Muscle layer of duodenum (tissue), 2 donors: Measurements from ENCODE around the gene C2orf74.

Source experiments
- H3K27ac ChIP-seq: one replicate; pipeline ENCODE4 v1.7.0; 2013; ENCODE audit warnings: mild to moderate bottlenecking, low read length
- H3K27me3 ChIP-seq: one replicate; pipeline ENCODE4 v1.7.0; 2013; ENCODE audit warnings: low read depth, mild to moderate bottlenecking, control low read depth, low read length
- H3K36me3 ChIP-seq, 2 donors: one replicate each; pipeline ENCODE4 v1.7.0; 2013; ENCODE audit warnings: low read length in 2 of 2, control low read depth in 1 of 2, mild to moderate bottlenecking in 1 of 2; ENCODE audit not compliant: insufficient read depth in 2 of 2, control insufficient read depth in 1 of 2
- H3K4me1 ChIP-seq, 2 donors: one replicate each; pipeline ENCODE4 v1.7.0; 2013; ENCODE audit warnings: low read length in 2 of 2, mild to moderate bottlenecking in 2 of 2, control low read depth in 1 of 2, moderate library complexity in 1 of 2; ENCODE audit not compliant: insufficient read depth in 2 of 2, control insufficient read depth in 1 of 2
- H3K4me3 ChIP-seq, 2 donors: one replicate each; pipeline ENCODE4 v1.7.0; 2013; ENCODE audit warnings: low read length in 2 of 2, low read depth in 1 of 2, mild to moderate bottlenecking in 1 of 2
- H3K9me3 ChIP-seq, 2 donors: one replicate each; pipeline ENCODE4 v1.7.0; 2013; ENCODE audit warnings: low read length in 2 of 2, control low read depth in 1 of 2, mild to moderate bottlenecking in 1 of 2; ENCODE audit not compliant: control insufficient read depth in 1 of 2
- donor health status: healthy.

C2orf74 gene

DNA sequence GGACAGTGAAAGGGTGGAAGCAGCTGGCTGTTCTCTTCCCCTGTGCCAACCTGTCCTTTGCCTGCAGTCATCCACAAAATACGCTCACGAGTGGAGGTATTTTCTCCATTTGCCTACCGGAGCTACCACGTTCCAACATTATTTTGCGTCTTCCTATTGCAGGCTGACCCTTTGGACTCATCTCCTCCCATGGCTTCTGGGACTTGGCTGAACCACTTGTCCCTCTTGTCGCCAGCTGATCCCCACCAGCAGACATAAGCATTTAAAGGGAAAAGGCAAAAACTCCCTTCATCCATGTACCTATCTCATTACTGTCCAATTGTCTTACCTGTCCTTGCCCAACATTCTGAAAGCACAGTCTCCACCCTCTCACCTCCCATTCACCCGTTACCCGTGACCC is 13.0 kb downstream of the C2orf74 start:
- H3K4me3 ChIP-seq, result no peak overlapping the region
- peaks cover 0 to 5% of the 10 kb centered on the region in 2 donors for H3K36me3 ChIP-seq

DNA sequence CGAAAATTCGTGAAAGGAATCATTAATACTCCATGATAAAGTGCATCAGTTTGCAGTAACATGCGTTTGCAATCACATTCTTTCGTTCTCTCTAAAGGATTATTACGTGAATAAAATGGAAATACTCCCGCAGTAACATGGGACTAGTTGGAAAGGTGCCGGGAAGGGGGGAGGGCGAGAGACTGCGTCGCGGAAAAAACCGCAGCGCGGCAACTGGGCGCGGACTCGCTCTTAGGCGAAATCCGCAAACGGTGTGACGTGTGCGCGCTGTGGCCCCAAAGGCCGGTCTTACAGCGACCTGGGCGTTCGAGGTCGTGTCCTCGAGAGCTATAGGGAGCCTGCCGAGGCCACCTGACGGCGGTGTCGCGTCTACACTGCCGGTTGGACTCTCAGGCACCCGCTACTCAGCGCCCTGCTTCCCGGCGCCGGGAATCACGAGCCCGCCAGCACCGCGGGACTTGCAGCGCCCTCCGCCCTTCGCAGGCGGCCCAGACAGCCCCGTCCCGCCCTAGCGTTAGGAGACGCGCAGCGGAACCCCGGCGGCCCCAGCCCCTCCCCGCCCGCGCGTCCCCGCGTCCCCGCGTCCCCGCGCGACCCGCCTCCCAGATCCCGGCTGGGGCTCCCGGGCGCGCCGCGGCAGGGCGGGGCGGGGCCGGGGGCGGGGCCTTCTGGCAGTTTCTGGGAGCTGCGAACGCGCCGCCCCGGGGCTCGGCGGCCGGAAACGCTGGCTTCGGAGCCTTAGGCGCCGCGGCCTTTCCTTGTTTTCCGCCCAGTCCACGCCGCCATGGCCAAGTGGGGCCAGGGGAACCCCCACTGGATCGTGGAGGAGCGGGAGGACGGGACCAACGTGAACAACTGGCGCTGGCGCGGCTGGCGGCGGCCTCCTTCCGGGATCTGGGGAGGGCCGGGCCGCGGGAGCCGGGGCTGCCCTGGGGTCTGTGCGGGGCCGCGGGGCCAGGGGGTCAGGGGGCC is 15.1 kb downstream of the C2orf74 start:
- Histone ChIP-seq H3K9me3 (no peaks in the 10 kb centered on the region), H3K4me1 (peaks cover 32 to 39% of the 10 kb centered on the region in 2 donors), H3K27me3 (no peaks in the 10 kb centered on the region), H3K36me3 (peaks cover 6 to 11% of the 10 kb centered on the region in 2 donors), H3K27ac (peak overlapping the region; percentile 92), H3K4me3 (peak overlapping the region; percentile 75 to 80)

More for the DNA sequence above, 13.0 kb downstream of the C2orf74 start:
- Histone ChIP-seq H3K27me3 (no peaks in the 10 kb centered on the region), H3K27ac (no peak overlapping the region), H3K9me3 (no peaks in the 10 kb centered on the region), H3K4me1 (peaks cover 18 to 21% of the 10 kb centered on the region in 2 donors)

DNA sequence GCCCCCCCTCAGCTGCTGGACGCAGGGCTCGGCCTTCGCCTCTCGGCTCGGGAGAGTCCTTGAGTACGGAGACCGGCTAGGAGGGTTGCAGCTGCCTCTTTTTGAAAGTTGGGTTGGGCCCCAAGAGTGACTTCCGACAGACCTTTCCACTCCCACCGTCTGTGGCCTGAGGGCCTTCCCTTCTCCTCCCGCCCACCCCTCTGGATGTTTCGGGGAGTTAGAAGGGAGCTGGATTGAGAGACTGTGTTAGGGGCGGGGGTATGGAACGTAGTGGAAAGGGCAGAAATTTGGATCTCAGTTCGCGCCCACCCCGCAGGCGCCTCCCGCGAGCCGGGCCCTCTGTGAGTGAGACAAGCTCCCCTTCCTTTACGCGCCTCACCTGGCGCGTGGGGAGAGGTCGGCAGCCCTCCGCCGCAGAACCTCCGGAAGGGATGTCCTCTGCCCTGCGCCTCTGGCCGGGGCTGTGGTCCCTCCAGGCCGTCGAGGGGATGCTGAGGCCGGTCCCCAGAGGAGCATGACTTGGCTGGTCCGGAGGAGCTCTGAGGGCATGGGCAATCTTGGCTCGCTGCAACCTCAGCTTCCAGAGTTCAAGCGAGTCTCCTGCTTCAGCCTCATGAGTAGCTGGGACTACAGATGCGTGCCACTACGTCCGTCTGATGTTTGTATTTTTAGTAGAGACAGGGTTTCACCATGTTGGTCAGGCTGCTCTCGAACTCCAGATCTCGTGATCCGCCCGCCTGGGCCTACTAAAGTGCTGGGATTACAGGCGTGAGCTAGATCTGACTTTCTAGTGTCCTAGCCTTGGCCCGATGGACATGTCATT is 15.9 kb downstream of the C2orf74 start:
- H3K4me3 ChIP-seq, result peak overlapping the region; percentile 73 to 75
- no peaks in the 10 kb centered on the region for H3K9me3 ChIP-seq
- peaks cover 32 to 39% of the 10 kb centered on the region in 2 donors for H3K4me1 ChIP-seq
- no peaks in the 10 kb centered on the region for H3K27me3 ChIP-seq
- peaks cover 6 to 18% of the 10 kb centered on the region in 2 donors for H3K36me3 ChIP-seq
- H3K27ac ChIP-seq, result peak overlapping the region; percentile 92

DNA sequence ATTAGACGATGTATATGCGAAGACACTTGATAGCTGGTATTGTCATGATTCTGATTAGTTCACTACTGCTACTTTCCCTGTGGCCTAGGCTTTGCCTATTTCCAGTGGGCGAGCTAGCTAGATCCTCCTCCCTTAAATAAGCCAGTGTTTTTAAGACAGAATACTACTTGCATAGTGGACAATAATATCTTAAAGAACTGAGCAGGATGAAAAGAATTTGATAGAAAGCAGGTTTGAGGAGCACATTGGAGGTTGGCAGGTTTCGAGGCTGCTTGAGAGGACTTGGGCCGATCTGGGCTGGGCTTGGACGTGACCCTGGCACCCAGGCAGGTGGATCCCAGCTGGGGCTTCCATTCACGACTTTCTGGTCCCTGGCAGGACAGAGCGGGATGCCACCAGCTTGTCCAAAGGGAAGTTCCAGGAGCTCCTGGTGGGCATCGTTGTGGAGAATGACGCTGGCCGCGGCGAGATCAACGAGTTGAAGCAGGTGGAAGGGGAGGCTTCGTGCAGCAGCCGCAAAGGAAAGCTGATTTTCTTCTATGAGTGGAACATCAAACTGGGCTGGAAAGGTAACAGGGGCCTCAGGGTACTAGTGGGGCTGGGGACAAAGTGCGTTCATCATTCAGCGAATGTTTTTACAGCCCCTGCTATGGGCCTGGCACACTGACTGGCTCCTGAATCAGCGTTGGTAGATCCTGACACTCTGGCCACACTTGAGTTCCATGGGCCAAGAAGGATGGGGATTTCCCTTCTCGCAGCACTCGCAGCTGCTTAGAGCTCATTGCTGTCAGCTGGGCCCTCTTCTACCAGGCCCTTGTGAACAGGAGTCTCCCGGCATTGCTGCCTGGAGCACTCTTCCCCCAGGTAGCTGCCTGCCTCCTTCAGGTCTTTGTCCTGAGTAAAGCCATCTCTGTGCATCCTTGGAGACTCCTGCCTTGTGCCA is 16.9 kb downstream of the C2orf74 start:
- Histone ChIP-seq H3K27ac (peak overlapping the region; percentile 92), H3K4me1 (peaks cover 32 to 39% of the 10 kb centered on the region in 2 donors), H3K36me3 (peaks cover 15 to 27% of the 10 kb centered on the region in 2 donors), H3K27me3 (no peaks in the 10 kb centered on the region), H3K9me3 (no peaks in the 10 kb centered on the region), H3K4me3 (peak overlapping the region; percentile 73 to 75)

DNA sequence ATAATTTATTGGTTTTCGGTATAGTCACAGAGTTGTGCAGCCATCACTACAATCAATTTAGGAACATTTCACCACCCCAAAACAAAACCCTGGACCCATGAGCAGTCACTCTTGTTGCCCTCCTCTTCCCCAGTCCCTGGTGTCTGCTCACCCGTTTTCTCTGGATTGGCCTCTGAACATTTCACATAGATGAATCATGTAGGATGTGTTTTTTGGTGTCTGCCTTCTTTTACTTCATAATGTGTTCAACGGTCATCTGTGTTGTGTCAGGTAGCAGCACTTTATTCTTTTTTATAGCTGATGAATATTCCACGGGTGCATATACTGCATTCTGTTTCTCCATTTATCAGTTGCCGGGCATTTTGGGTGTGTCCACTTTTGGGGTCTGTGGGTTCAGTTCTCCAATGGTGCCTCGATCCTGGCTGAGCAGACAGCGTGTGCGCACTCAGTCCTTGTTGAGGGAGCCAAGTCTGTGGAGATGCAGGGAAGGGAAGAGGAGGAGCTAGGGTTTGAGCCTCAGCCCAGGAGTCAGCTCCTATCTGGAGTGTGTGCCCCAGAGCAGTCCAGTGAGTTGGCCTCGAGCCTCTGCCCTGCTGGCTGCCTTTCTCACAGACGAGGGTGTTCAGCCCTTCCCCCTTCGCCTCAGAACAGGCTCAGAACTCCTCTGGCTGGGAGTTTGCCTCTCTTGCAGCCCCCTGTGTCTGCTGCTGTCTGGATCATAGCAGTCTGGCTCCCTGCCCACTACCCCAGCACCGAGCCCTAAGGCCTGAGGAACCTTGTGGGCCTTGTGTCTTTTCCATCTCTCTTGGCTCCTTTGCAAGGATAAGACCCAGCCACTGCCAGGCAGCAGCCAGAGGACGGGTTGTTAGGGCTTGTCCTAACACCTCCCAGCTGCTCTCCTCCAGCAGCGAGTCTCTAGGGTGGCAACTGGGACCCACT is 18.0 kb downstream of the C2orf74 start:
- no peaks in the 10 kb centered on the region for H3K27me3 ChIP-seq
- H3K4me3 ChIP-seq, result peak overlapping the region; percentile 44 to 73
- H3K9me3 ChIP-seq, result no peaks in the 10 kb centered on the region
- peak overlapping the region; percentile 60 for H3K27ac ChIP-seq
- peaks cover 32 to 39% of the 10 kb centered on the region in 2 donors for H3K4me1 ChIP-seq
- H3K36me3 ChIP-seq, result peaks cover 24 to 37% of the 10 kb centered on the region in 2 donors

DNA sequence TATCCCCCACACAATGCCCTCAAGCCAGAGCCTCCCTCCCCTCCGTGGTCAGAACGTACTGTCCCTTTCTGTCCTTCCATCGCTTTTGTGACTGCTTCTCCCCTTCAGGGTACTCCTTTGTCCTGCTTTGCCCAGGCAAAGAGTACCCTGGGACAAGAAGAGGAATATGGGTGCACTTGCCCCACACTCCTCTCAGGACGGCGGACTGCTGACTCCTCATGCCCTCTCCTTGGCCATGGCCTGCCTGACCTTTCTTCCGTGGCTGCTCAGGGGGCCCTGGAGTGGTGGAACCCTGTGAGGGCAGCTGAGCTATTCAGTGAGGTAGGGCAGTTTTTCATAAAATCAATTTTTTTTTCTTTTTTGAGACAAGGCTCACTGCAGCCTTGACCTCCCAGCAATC is 18.7 kb downstream of the C2orf74 start:
- Histone ChIP-seq H3K27ac (peak overlapping the region; percentile 60), H3K4me3 (peak overlapping the region in 1 of 2 donors; percentile 44), H3K27me3 (no peaks in the 10 kb centered on the region), H3K9me3 (no peaks in the 10 kb centered on the region), H3K4me1 (peaks cover 32 to 39% of the 10 kb centered on the region in 2 donors), H3K36me3 (peaks cover 31 to 45% of the 10 kb centered on the region in 2 donors)

DNA sequence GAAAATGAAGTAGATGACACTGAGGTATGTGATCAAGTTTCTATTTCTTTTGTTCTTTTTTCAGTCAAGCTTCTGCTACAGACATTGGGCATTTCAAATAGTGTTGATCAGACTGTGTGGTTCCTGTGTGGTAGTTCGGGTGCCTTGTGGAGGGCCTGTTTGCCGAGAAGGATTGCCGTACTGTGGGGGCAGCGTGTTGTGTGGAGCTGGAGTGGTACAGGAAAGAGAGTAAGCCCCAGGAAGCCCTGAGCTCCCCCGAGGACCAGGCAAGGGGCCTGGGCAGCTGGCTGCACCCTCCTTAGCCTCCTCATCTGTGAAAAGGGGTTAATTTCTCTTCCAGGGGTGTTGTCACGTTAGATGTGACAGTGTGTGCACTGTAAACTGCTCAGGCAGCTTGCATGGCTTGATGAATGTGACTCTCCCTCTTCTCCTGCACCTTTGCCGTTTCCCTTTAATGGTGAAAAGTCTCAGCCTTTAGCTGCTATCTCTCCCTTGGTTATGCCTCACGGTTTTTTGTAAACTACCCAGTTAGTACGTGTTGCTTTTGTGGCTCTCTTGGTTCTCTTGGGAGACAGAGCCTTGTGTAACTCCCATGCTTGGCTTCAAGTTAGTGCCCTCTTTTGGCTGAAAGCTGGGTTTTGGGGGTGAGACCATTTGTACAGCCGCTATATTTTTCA is 19.5 kb downstream of the C2orf74 start:
- H3K4me1 ChIP-seq, result peaks cover 32 to 39% of the 10 kb centered on the region in 2 donors
- peak overlapping the region in 1 of 2 donors; percentile 44 for H3K4me3 ChIP-seq
- no peak overlapping the region for H3K27ac ChIP-seq

DNA sequence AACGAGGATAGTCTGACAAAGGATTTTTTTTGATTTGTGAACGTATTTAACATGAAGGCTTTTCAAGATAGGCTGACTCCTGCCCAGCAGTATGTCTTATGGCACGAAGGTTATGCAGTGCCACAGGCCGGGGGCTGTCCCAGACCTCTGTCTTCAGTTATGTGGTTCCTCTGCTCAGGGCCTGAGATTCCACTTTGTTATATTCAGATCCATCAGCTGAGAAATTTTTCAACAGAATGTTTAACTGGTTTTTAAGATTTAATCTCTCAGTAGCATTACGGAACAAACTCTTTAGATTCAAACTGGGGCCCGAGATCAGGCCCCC is 20.0 kb downstream of the C2orf74 start:
- Histone ChIP-seq H3K36me3 (peaks cover 42 to 58% of the 10 kb centered on the region in 2 donors), H3K9me3 (no peaks in the 10 kb centered on the region), H3K27me3 (no peaks in the 10 kb centered on the region), H3K4me1 (peaks cover 32 to 39% of the 10 kb centered on the region in 2 donors), H3K4me3 (no peak overlapping the region), H3K27ac (no peak overlapping the region)

More for the DNA sequence above, 19.5 kb downstream of the C2orf74 start:
- Histone ChIP-seq H3K9me3 (no peaks in the 10 kb centered on the region), H3K27me3 (no peaks in the 10 kb centered on the region), H3K36me3 (peaks cover 38 to 53% of the 10 kb centered on the region in 2 donors)

DNA sequence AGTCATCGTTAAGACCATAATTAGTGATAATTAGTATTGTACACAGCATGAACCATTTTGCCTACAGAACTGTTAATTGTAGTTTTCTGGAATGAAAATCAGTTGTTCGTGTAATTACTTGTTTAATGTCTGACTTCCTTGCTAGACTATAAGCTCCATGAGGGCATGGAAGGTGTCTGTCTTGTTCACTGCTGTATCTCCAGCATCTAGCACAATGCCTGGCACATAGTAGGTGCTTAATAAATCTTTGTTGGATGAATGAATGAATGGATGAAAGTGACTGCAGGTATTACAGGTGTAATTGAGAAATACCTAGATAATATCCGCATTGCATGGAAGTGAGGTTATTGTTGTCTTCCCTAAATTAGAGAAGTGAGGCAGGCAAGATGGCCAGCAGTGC is 21.8 kb downstream of the C2orf74 start:
- Histone ChIP-seq H3K27me3 (no peaks in the 10 kb centered on the region), H3K4me1 (peaks cover 26 to 31% of the 10 kb centered on the region in 2 donors), H3K36me3 (peaks cover 54 to 70% of the 10 kb centered on the region in 2 donors), H3K4me3 (no peak overlapping the region), H3K27ac (no peak overlapping the region), H3K9me3 (no peaks in the 10 kb centered on the region)
